OCI-LY1 (cell line): Measurements from ENCODE around the gene CELA2B.

Source experiments
- H2AFZ ChIP-seq: fragments of 200-600 bp; sonication (generic), shearing (Covaris generic); 2 replicates; pipeline ENCODE4 v1.6.0; 2014; ENCODE audit warnings: antibody characterized with exemption, mild to moderate bottlenecking, low read length
- H3F3A ChIP-seq: fragments of 200-600 bp; sonication (generic), shearing (Covaris generic); 2 replicates; pipeline ENCODE4 v1.6.0; 2014; ENCODE audit warnings: mild to moderate bottlenecking, antibody characterized with exemption, low read length, moderate library complexity; ENCODE audit not compliant: insufficient read depth
- H3K27ac ChIP-seq: fragments of 200-600 bp; sonication (generic); 2 replicates; pipeline ENCODE4 v1.5.1; 2014; ENCODE audit warnings: low read length, mixed run types, mild to moderate bottlenecking, low read depth; ENCODE audit not compliant: poor library complexity, severe bottlenecking
- H3K27me3 ChIP-seq: fragments of 200-600 bp; sonication (generic); 2 replicates; pipeline ENCODE4 v1.6.0; 2014; ENCODE audit warnings: antibody characterized with exemption, mild to moderate bottlenecking, low read length, moderate library complexity; ENCODE audit not compliant: insufficient read depth
- H3K36me3 ChIP-seq: fragments of 200-600 bp; sonication (generic); 2 replicates; pipeline ENCODE4 v1.6.1; 2014; ENCODE audit warnings: mild to moderate bottlenecking, antibody characterized with exemption, low read length, moderate library complexity, mixed read lengths; ENCODE audit not compliant: insufficient read depth
- H3K4me1 ChIP-seq: fragments of 200-600 bp; sonication (generic); 2 replicates; pipeline ENCODE4 v1.5.1; 2014; ENCODE audit warnings: mild to moderate bottlenecking, low read length, moderate library complexity; ENCODE audit not compliant: insufficient read depth, severe bottlenecking
- H3K4me2 ChIP-seq: fragments of 200-600 bp; sonication (generic), shearing (Covaris generic); 2 replicates; pipeline ENCODE4 v1.6.1; 2014; ENCODE audit warnings: low read length
- H3K4me3 ChIP-seq: fragments of 200-600 bp; sonication (generic); 2 replicates; pipeline ENCODE4 v1.5.1; 2014; ENCODE audit warnings: low read length, low read depth, mild to moderate bottlenecking, mixed read lengths; ENCODE audit not compliant: poor library complexity, severe bottlenecking
- H3K79me2 ChIP-seq: fragments of 200-600 bp; shearing (Covaris generic); 2 replicates; pipeline ENCODE4 v1.6.1; 2016; ENCODE audit warnings: mixed run types, low read length, mixed read lengths; ENCODE audit not compliant: insufficient read depth
- H3K9ac ChIP-seq: fragments of 200-600 bp; sonication (generic), shearing (Covaris generic); 2 replicates; pipeline ENCODE4 v1.6.1; 2014; ENCODE audit warnings: mild to moderate bottlenecking, low read length, mixed read lengths
- H3K9me2 ChIP-seq: fragments of 200-600 bp; sonication (generic), shearing (Covaris generic); 2 replicates; pipeline ENCODE4 v1.6.1; 2014; ENCODE audit warnings: low read depth, mild to moderate bottlenecking, low read length, mixed read lengths
- H3K9me3 ChIP-seq: fragments of 200-600 bp; shearing (Covaris generic); 2 replicates; pipeline ENCODE4 v1.6.1; 2014; ENCODE audit warnings: low read length, mixed read lengths
- H4K20me1 ChIP-seq: fragments of 200-600 bp; sonication (generic), shearing (Covaris generic); 2 replicates; pipeline ENCODE4 v1.6.0; 2016; ENCODE audit warnings: mild to moderate bottlenecking, low read length; ENCODE audit not compliant: insufficient read depth
- CTCF ChIP-seq: fragments of 200-600 bp; sonication (generic), shearing (Covaris generic); IDR thresholded peaks from 2 replicates; pipeline ENCODE4 v1.5.1; 2017; ENCODE audit warnings: mild to moderate bottlenecking, antibody characterized with exemption, low read length, moderate library complexity, mixed read lengths
- EZH2 ChIP-seq: fragments of 200-600 bp; sonication (generic), shearing (Covaris generic); IDR thresholded peaks from 2 replicates; pipeline ENCODE4 v1.8.0; 2017; ENCODE audit warnings: borderline replicate concordance, mixed run types, mild to moderate bottlenecking, antibody characterized with exemption, low read length, moderate library complexity, mixed read lengths

Gene CELA2B

GRCh38 chr1:15428815-15429435 is 47.0 kb upstream of the CELA2B start:
- H3K27ac ChIP-seq = no peak overlapping the region

GRCh38 chr1:15429701-15430149 is 46.2 kb upstream of the CELA2B start:
- no peak overlapping the region for H3K9ac ChIP-seq
- H3K36me3 ChIP-seq = no peaks in the 10 kb centered on the region
- H2AFZ ChIP-seq = no peak overlapping the region
- no peaks in the 10 kb centered on the region for H3F3A ChIP-seq
- H3K27ac ChIP-seq = no peak overlapping the region
- H3K9me3 ChIP-seq = no peaks in the 10 kb centered on the region
- no peak overlapping the region for H3K4me2 ChIP-seq
- H4K20me1 ChIP-seq = no peaks in the 10 kb centered on the region
- TF ChIP-seq EZH2 (no peak), CTCF (no peak)
- H3K9me2 ChIP-seq = no peaks in the 10 kb centered on the region
- H3K27me3 ChIP-seq = peaks cover 5% of the 10 kb centered on the region; the same call in 1 of the 2 replicates
- no peaks in the 10 kb centered on the region for H3K4me1 ChIP-seq
- H3K4me3 ChIP-seq = no peak overlapping the region
- H3K79me2 ChIP-seq = no peaks in the 10 kb centered on the region

More at GRCh38 chr1:15428815-15429435, 47.0 kb upstream of the CELA2B start:
- H3K36me3 ChIP-seq = no peaks in the 10 kb centered on the region
- H3K9me3 ChIP-seq = no peaks in the 10 kb centered on the region
- no peaks in the 10 kb centered on the region for H3K4me1 ChIP-seq
- H3K27me3 ChIP-seq = peaks cover 5% of the 10 kb centered on the region; the same call in 1 of the 2 replicates
- H3K79me2 ChIP-seq = no peaks in the 10 kb centered on the region
- H2AFZ ChIP-seq = no peak overlapping the region
- TF ChIP-seq CTCF (no peak), EZH2 (no peak)
- no peaks in the 10 kb centered on the region for H4K20me1 ChIP-seq
- no peaks in the 10 kb centered on the region for H3F3A ChIP-seq
- H3K9ac ChIP-seq = no peak overlapping the region
- H3K9me2 ChIP-seq = no peaks in the 10 kb centered on the region
- no peak overlapping the region for H3K4me2 ChIP-seq
- no peak overlapping the region for H3K4me3 ChIP-seq

- Histone ChIP-seq H3K36me3 (no peaks in the 10 kb centered on the region), H3K27ac (no peak overlapping the region), H3K4me3 (no peak overlapping the region), H4K20me1 (no peaks in the 10 kb centered on the region), H3K4me1 (no peaks in the 10 kb centered on the region), H2AFZ (no peak overlapping the region), H3K9me2 (no peaks in the 10 kb centered on the region), H3F3A (no peaks in the 10 kb centered on the region), H3K9me3 (no peaks in the 10 kb centered on the region), H3K9ac (no peak overlapping the region), H3K4me2 (no peak overlapping the region), H3K27me3 (peaks cover 5% of the 10 kb centered on the region; the same call in 1 of the 2 replicates), H3K79me2 (no peaks in the 10 kb centered on the region)
- TF ChIP-seq EZH2 = no peak
- peak; percentile 97 for TF ChIP-seq CTCF
These were observed 44.9 kb upstream of the CELA2B start for GRCh38 chr1:15430787-15431570.
